HepG2 (cell line): Measurements from ENCODE around the gene MTHFS. TPM values are rescaled to one million over a fixed set of nuclear protein-coding genes. Genes with fewer than 3 reads are reported as not detected.

Experiments
- FOXO1 ChIP-seq: sonication (generic); formaldehyde crosslinking; IDR thresholded peaks from 2 replicates; pipeline ENCODE4 v1.4.0; 2020; ENCODE audit warnings: missing genetic modification reagents
- HMGA1 ChIP-seq: sonication (generic); formaldehyde crosslinking; conservative IDR thresholded peaks from 2 replicates; pipeline ENCODE4 v1.4.0; 2020; ENCODE audit warnings: missing genetic modification reagents
- HMGXB3 ChIP-seq: sonication (generic); formaldehyde crosslinking; IDR thresholded peaks from 2 replicates; pipeline ENCODE4 v1.4.0; 2020; ENCODE audit warnings: missing genetic modification reagents, borderline replicate concordance
- HNF4G ChIP-seq, 2 experiments: sonication (generic) in 1 of 2; formaldehyde crosslinking in 1 of 2; IDR thresholded peaks; 2 replicates each; pipeline versions ENCODE4 v1.4.0 to v1.6.1; 2011 to 2020; ENCODE audit warnings: borderline replicate concordance in 2 of 2, low read depth in 2 of 2, mild to moderate bottlenecking in 2 of 2, low read length in 1 of 2, missing genetic modification reagents in 1 of 2, moderate library complexity in 1 of 2
- JUNB ChIP-seq: sonication (generic); formaldehyde crosslinking; IDR thresholded peaks from 2 replicates; pipeline ENCODE4 v1.8.0; 2022; ENCODE audit warnings: missing genetic modification reagents, mild to moderate bottlenecking, borderline replicate concordance
- KDM3A ChIP-seq: IDR thresholded peaks from 2 replicates; pipeline ENCODE4 v1.6.1; 2018; ENCODE audit warnings: low read depth, missing compliant biosample characterization
- MXD3 ChIP-seq: IDR thresholded peaks from 2 replicates; pipeline ENCODE4 v1.6.1; 2016; ENCODE audit warnings: mild to moderate bottlenecking, missing biosample characterization, missing genetic modification reagents
- PBX3 ChIP-seq: sonication (generic); formaldehyde crosslinking; IDR thresholded peaks from 2 replicates; pipeline ENCODE4 v1.8.1; 2023; ENCODE audit warnings: missing genetic modification reagents, inconsistent platforms, borderline replicate concordance
- ZKSCAN8 ChIP-seq: IDR thresholded peaks from 2 replicates; pipeline ENCODE4 v1.6.1; 2016; ENCODE audit warnings: borderline replicate concordance, missing genetic modification reagents, missing compliant biosample characterization
- ZNF121 ChIP-seq: sonication (generic); formaldehyde crosslinking; IDR thresholded peaks from 2 replicates; pipeline ENCODE4 v1.5.0; 2020; ENCODE audit warnings: mild to moderate bottlenecking, missing genetic modification reagents
- ZNF20 ChIP-seq: sonication (generic); formaldehyde crosslinking; IDR thresholded peaks from 2 replicates; pipeline ENCODE4 v1.4.0; 2020; ENCODE audit warnings: mild to moderate bottlenecking, moderate library complexity, missing genetic modification reagents
- ZNF296 ChIP-seq: sonication (generic); formaldehyde crosslinking; conservative IDR thresholded peaks from 2 replicates; pipeline ENCODE4 v1.5.0; 2020; ENCODE audit warnings: mild to moderate bottlenecking, missing genetic modification reagents
- ZNF609 ChIP-seq: sonication (generic); formaldehyde crosslinking; IDR thresholded peaks from 2 replicates; pipeline ENCODE4 v1.4.0; 2020; ENCODE audit warnings: mild to moderate bottlenecking, missing genetic modification reagents, borderline replicate concordance
- polyA plus RNA-seq, 8 experiments: library from polyadenylated mRNA; depleted of rRNA in 3 of 8; stranded (reverse) in 7 of 8; unstranded in 1 of 8; fragments of >200 nt; fragmentation: Illumina TruSeq in 4 of 8; extraction: Trizol in 4 of 8; gene quantifications; 2 replicates each; pipeline versions ENCODE4 v1.2.1 to v1.2.3, GENCODE V29; 2011 to 2016; ENCODE audit warnings: low read depth in 4 of 8, missing spikeins in 1 of 8, mixed read lengths in 1 of 8; ENCODE audit not compliant: insufficient read depth in 1 of 8
- total RNA-seq, 5 experiments: library from RNA; depleted of rRNA; stranded (reverse); fragments of >200 nt; fragmentation: Illumina TruSeq; extraction: Trizol; gene quantifications; 2 replicates each; pipeline ENCODE4 v1.2.3, GENCODE V29; 2016; ENCODE audit warnings: low read depth in 1 of 5
- TF ChIP-seq, protein P1 (sequence below): sonication (generic); formaldehyde crosslinking; IDR thresholded peaks from 2 replicates; pipeline ENCODE4 v1.4.0; 2020; ENCODE audit warnings: missing genetic modification reagents

The MTHFS gene
- total and polyA plus RNA-seq, 2 of the 13 experiments (the other 11 are each of a cell fraction or from before 2014, with no cell fraction given): 37.0 to 49.7 TPM

- TF ChIP-seq ZNF609 (CRISPR knock-in tag) (peak; percentile 61; the same call in 1 of the 2 replicates), PBX3 (peak; percentile 85), HNF4G (IDR thresholded peaks at IDR 0.05; ENCODE audit: borderline replicate concordance, low read depth, low read length) (peak; percentile 9; the same call in 1 of the 2 replicates), HNF4G (CRISPR knock-in tag; IDR thresholded peaks at IDR 0.05; ENCODE audit: borderline replicate concordance, low read depth) (no peak), MXD3 (CRISPR knock-in tag) (peak; percentile 89; the same call in 1 of the 2 replicates), ZKSCAN8 (peak; percentile 51; the same call in 1 of the 2 replicates), HMGA1 (no peak), KDM3A (CRISPR knock-in tag) (peak; percentile 77; the same call in 1 of the 2 replicates), ZNF121 (CRISPR knock-in tag) (peak; percentile 49), JUNB (CRISPR knock-in tag) (no peak), ZNF296 (no peak), HMGXB3 (CRISPR knock-in tag) (peak; percentile 77), FOXO1 (CRISPR knock-in tag) (peak; percentile 53), ZNF20 (0 out of 2 replicates have a peak, but pooled peaks have one; percentile 8)
- TF ChIP-seq, protein P1, sequence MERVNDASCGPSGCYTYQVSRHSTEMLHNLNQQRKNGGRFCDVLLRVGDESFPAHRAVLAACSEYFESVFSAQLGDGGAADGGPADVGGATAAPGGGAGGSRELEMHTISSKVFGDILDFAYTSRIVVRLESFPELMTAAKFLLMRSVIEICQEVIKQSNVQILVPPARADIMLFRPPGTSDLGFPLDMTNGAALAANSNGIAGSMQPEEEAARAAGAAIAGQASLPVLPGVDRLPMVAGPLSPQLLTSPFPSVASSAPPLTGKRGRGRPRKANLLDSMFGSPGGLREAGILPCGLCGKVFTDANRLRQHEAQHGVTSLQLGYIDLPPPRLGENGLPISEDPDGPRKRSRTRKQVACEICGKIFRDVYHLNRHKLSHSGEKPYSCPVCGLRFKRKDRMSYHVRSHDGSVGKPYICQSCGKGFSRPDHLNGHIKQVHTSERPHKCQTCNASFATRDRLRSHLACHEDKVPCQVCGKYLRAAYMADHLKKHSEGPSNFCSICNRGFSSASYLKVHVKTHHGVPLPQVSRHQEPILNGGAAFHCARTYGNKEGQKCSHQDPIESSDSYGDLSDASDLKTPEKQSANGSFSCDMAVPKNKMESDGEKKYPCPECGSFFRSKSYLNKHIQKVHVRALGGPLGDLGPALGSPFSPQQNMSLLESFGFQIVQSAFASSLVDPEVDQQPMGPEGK (CRISPR knock-in tag): peak; percentile 80
Measured at GRCh38 chr15:79896634-79897379, at the start of gene MTHFS (continued).
